B cell (primary cell): ENCODE data around the gene NME7. TPM values are rescaled to one million over a fixed set of nuclear protein-coding genes. Genes with fewer than 3 reads are reported as not detected.

Experiments
- ATAC-seq: fragments of 200-7000 bp; cut with Tn5 transposase; one replicate; pipeline ENCODE4 v1.10.0; 2021; ENCODE audit warnings: low read depth, mild to moderate bottlenecking, moderate number of reproducible peaks, moderate library complexity
- CTCF ChIA-PET: fragments of 350-600 bp; sonication (Branson Sonifier 250); formaldehyde crosslinking; loops from one replicate; lab custom pipeline; 2021; ENCODE audit warnings: antibody characterized with exemption, inconsistent platforms; lab: Charles Lee
- POLR2A ChIA-PET: fragments of 350-600 bp; sonication (Branson Sonifier 250); formaldehyde crosslinking; loops from one replicate; lab custom pipeline; 2021; ENCODE audit warnings: antibody characterized with exemption; lab: Charles Lee
- DNase-seq: peaks from one replicate; pipeline ENCODE4 v3.0.0; 2013
- H2AFZ ChIP-seq: 2 replicates; pipeline ENCODE4 v1.6.1; 2012; ENCODE audit warnings: mild to moderate bottlenecking, low read depth, low read length; ENCODE audit not compliant: insufficient read depth, poor library complexity, severe bottlenecking
- H3K27ac ChIP-seq, 2 donors: 1 replicate in 1 of 2; 2 replicates in 1 of 2; pipeline ENCODE4 v1.5.1; 2012 to 2013; ENCODE audit warnings: low read length in 2 of 2, mild to moderate bottlenecking in 2 of 2, moderate library complexity in 1 of 2
- H3K27me3 ChIP-seq, 4 experiments: fragments of 200-600 bp in 1 of 4; sonication (generic) in 1 of 4; replicated peaks in 1 of 4; 1 replicate in 2 of 4; 2 replicates in 2 of 4; pipeline versions ENCODE4 v1.6.1 to v1.7.0; 2013 to 2016; ENCODE audit warnings: low read length in 3 of 4, mild to moderate bottlenecking in 2 of 4, mixed read lengths in 1 of 4, moderate library complexity in 1 of 4; ENCODE audit not compliant: insufficient read depth in 4 of 4, control insufficient read depth in 3 of 4; ENCODE audit errors: control extremely low read depth in 1 of 4
- H3K36me3 ChIP-seq, 2 experiments: replicated peaks in 1 of 2; 1 replicate in 1 of 2; 2 replicates in 1 of 2; pipeline versions ENCODE4 v1.6.1 to v1.7.1; 2013; ENCODE audit warnings: low read length in 1 of 2; ENCODE audit not compliant: insufficient read depth in 2 of 2, control insufficient read depth in 1 of 2; ENCODE audit errors: control extremely low read depth in 1 of 2, extremely low read depth in 1 of 2
- H3K4me1 ChIP-seq, 2 donors: fragments of 200-600 bp in 1 of 2; sonication (generic) in 1 of 2; 1 replicate in 1 of 2; 2 replicates in 1 of 2; pipeline versions ENCODE4 v1.5.1 to v1.6.1; 2013 to 2017; ENCODE audit warnings: low read length in 2 of 2; ENCODE audit not compliant: control insufficient read depth in 2 of 2, insufficient read depth in 2 of 2
- H3K4me2 ChIP-seq: replicated peaks from 2 replicates; pipeline ENCODE3; 2012; ENCODE audit warnings: mild to moderate bottlenecking, low read depth, low read length; ENCODE audit not compliant: poor library complexity, severe bottlenecking
- H3K4me3 ChIP-seq, 5 experiments: fragments of 200-600 bp in 1 of 5; sonication (generic) in 1 of 5; 1 replicate in 3 of 5; 2 replicates in 2 of 5; pipeline versions ENCODE4 v1.5.1 to v1.7.0; 2011 to 2016; ENCODE audit warnings: low read length in 4 of 5, mild to moderate bottlenecking in 4 of 5, low read depth in 2 of 5, control low read depth in 1 of 5, moderate library complexity in 1 of 5; ENCODE audit not compliant: insufficient read depth in 1 of 5; ENCODE audit errors: control extremely low read depth in 1 of 5, extremely low read depth in 1 of 5
- H3K79me2 ChIP-seq: fragments of 200-600 bp; sonication (generic); one replicate; pipeline ENCODE4 v1.6.0; 2016; ENCODE audit warnings: low read length; ENCODE audit not compliant: control insufficient read depth, insufficient read depth
- H3K9ac ChIP-seq: fragments of 200-600 bp; sonication (generic); 2 replicates; pipeline ENCODE4 v1.6.1; 2017; ENCODE audit warnings: mild to moderate bottlenecking, low read length, moderate library complexity
- H3K9me3 ChIP-seq, 3 donors: one replicate each; pipeline versions ENCODE4 v1.6.1 to v1.7.1; 2013; ENCODE audit warnings: low read length in 2 of 3; ENCODE audit not compliant: control insufficient read depth in 2 of 3, insufficient read depth in 1 of 3; ENCODE audit errors: control extremely low read depth in 1 of 3
- H4K20me1 ChIP-seq: 2 replicates; pipeline ENCODE4 v1.6.0; 2012; ENCODE audit warnings: mild to moderate bottlenecking, low read length; ENCODE audit not compliant: insufficient read depth, control insufficient read depth, poor library complexity, severe bottlenecking
- H3K27ac Mint-ChIP-seq: one replicate; pipeline ENCODE4 v1.8.0; 2021; ENCODE audit warnings: mixed read lengths
- H3K27me3 Mint-ChIP-seq: one replicate; pipeline ENCODE4 v1.8.0; 2021; ENCODE audit warnings: mixed read lengths
- H3K4me1 Mint-ChIP-seq: one replicate; pipeline ENCODE4 v1.8.0; 2021; ENCODE audit warnings: mixed read lengths
- H3K4me3 Mint-ChIP-seq: one replicate; pipeline ENCODE4 v1.8.0; 2021; ENCODE audit warnings: mixed read lengths
- H3K9me3 Mint-ChIP-seq: one replicate; pipeline ENCODE4 v1.8.0; 2022; ENCODE audit warnings: mixed read lengths; ENCODE audit not compliant: insufficient read depth
- CTCF ChIP-seq: fragments of 200-600 bp; IDR thresholded peaks from one replicate; pipeline ENCODE4 v1.8.0; 2022; ENCODE audit warnings: antibody characterized with exemption, mild to moderate bottlenecking
- EZH2 ChIP-seq: IDR thresholded peaks from 2 replicates; pipeline ENCODE4 v1.6.1; 2012; ENCODE audit warnings: borderline replicate concordance, low read depth, mild to moderate bottlenecking, moderate library complexity, low read length; ENCODE audit not compliant: insufficient read depth, poor library complexity, severe bottlenecking
- WGBS: methylation state at CpG from one replicate; pipeline ENCODE4 v1.1.5; 2013; ENCODE audit warnings: missing lambda C conversion rate; ENCODE audit not compliant: insufficient coverage; 5-methylcytosine and 5-hydroxymethylcytosine counted together
- intact Hi-C: fragments of 100-400 bp; cut with micrococcal nuclease; formaldehyde crosslinking; loops from one replicate; pipeline ENCODE4 v1.10.0; 2022
- polyA plus RNA-seq: library from polyadenylated mRNA; depleted of rRNA; stranded (reverse); fragments of >200 nt; gene quantifications from 2 replicates; pipeline ENCODE4 v1.2.3, GENCODE V29; 2012
- total RNA-seq, 2 donors: library from RNA; stranded (reverse); fragments of 120-200 nt in 1 of 2; gene quantifications; 1 replicate in 1 of 2; 2 replicates in 1 of 2; pipeline versions ENCODE4 v1.2.3 to v1.2.4, GENCODE V29; 2013 to 2022

The NME7 gene
- total and polyA plus RNA-seq, 2 donors (not counting 1 experiment from before 2014, with no cell fraction given): 3.3 to 14.3 TPM

GRCh38 chr1:169124459-169124858, 243.1 kb downstream of the NME7 start:
- ChIA-PET CTCF (no interaction called here), POLR2A (no interaction called here)
- Mint-ChIP-seq H3K27me3 (peaks cover 8% of the 10 kb centered on the region), H3K27ac (no peak overlapping the region), H3K9me3 (no peaks in the 10 kb centered on the region), H3K4me1 (peaks cover 3% of the 10 kb centered on the region), H3K4me3 (no peak overlapping the region)
- DNase-seq: no peak
- Histone ChIP-seq H3K36me3 (no peaks in the 10 kb centered on the region), H3K79me2 (no peaks in the 10 kb centered on the region), H3K9me3 (no peaks in the 10 kb centered on the region), H3K27ac (no peak overlapping the region), H3K4me1 (no peaks in the 10 kb centered on the region), H3K9ac (no peak overlapping the region), H4K20me1 (no peaks in the 10 kb centered on the region), H3K27me3 (no peaks in the 10 kb centered on the region), H2AFZ (no peak overlapping the region), H3K4me2 (no peak overlapping the region), H3K4me3 (no peak overlapping the region)
- ATAC-seq: no peak
- intact Hi-C loops: no loop called here
- TF ChIP-seq CTCF (no peak), EZH2 (no peak)
- WGBS: 75% methylated on average over 1 of the region's 2 CpGs

- no peaks in the 10 kb centered on the region for H3K79me2 ChIP-seq
- no peaks in the 10 kb centered on the region for H4K20me1 ChIP-seq
- no peak overlapping the region for H3K4me3 ChIP-seq
- peaks cover 3% of the 10 kb centered on the region for H3K4me1 Mint-ChIP-seq
- no peak overlapping the region for H3K9ac ChIP-seq
- no peaks in the 10 kb centered on the region for H3K9me3 Mint-ChIP-seq
- no peaks in the 10 kb centered on the region for H3K9me3 ChIP-seq
- no peaks in the 10 kb centered on the region for H3K36me3 ChIP-seq
- no peak overlapping the region for H3K27ac ChIP-seq
- intact Hi-C loops: no loop called here
- no peak overlapping the region for H3K27ac Mint-ChIP-seq
- H3K4me3 Mint-ChIP-seq: no peak overlapping the region
- ATAC-seq (no peak), DNase-seq (no peak)
- WGBS: 67% methylated on average over 1 of the region's 6 CpGs
- H3K27me3 Mint-ChIP-seq: peaks cover 8% of the 10 kb centered on the region
- H3K4me2 ChIP-seq: no peak overlapping the region
- H3K27me3 ChIP-seq: no peaks in the 10 kb centered on the region
- POLR2A ChIA-PET: no interaction called here
- no peaks in the 10 kb centered on the region for H3K4me1 ChIP-seq
- TF ChIP-seq EZH2 (no peak), CTCF (no peak)
- CTCF ChIA-PET: no interaction called here
- no peak overlapping the region for H2AFZ ChIP-seq
These were observed 244.6 kb downstream of the NME7 start for GRCh38 chr1:169122976-169123375.
